Measurements from ENCODE around the gene TUBGCP3.

TUBGCP3 gene

DNA sequence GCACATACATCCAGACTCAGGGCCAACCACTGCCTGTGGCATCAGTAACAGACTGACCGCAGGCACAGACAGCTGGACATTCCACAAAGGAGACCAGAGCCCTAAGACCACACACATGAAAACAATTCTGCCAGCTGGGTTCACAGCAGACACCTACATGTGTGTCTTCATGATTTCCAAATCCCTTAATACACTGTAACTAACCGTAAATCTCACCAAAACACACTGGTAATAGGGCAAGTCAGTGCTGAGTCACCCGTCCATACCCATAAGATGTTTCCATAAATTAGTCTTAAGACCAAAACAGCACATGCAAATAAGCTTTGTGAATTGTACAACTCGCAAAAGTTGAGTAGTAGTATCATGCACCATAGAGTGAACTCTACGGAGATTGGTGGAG, 65.4 kb downstream of the TUBGCP3 start:
- TF ChIP-seq, protein P1, sequence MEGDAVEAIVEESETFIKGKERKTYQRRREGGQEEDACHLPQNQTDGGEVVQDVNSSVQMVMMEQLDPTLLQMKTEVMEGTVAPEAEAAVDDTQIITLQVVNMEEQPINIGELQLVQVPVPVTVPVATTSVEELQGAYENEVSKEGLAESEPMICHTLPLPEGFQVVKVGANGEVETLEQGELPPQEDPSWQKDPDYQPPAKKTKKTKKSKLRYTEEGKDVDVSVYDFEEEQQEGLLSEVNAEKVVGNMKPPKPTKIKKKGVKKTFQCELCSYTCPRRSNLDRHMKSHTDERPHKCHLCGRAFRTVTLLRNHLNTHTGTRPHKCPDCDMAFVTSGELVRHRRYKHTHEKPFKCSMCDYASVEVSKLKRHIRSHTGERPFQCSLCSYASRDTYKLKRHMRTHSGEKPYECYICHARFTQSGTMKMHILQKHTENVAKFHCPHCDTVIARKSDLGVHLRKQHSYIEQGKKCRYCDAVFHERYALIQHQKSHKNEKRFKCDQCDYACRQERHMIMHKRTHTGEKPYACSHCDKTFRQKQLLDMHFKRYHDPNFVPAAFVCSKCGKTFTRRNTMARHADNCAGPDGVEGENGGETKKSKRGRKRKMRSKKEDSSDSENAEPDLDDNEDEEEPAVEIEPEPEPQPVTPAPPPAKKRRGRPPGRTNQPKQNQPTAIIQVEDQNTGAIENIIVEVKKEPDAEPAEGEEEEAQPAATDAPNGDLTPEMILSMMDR (IDR thresholded peaks at IDR 0.05; ENCODE audit: extremely low read depth, insufficient read depth, missing control alignments) = no peak
- DNase-seq (ENCODE audit: low spot score) = no peak
- in situ Hi-C loops (cut with MboI; ENCODE audit: low pct_unique_long_range_greater_than_20kb, low sequenced_read_pairs, unreplicated experiment) = no loop called here

DNA sequence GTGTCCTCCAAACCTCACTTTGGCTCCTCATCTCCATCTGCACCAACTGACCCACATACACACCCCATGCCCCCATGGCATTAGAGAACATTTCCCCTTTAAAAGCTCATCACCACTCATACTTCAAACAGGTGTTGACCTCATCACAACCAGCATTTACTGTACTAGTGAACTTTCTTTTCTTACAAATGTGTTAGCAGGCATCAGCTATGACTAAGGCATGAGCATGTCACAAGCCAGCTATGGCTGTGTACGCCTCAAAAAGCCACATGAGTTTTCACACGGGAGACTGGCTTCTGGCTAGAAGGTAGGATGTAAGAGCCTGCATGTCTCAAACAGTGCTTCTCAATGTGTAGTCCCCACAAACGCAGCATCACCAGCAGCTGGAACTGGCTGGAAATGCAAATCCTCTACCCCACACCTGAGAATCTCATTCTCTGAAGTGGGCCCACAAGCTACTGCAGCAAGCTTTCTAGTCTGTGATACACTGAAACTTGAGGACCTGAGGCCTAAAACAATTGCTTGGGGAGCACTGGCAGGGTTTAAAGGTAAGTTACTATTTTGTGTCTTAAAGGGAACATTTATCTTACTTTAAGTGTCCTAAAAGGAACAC, 66.8 kb downstream of the TUBGCP3 start:
- in situ Hi-C loops (cut with MboI; ENCODE audit: low pct_unique_long_range_greater_than_20kb, low sequenced_read_pairs, unreplicated experiment) = no loop called here
- peak; percentile 27 for DNase-seq (ENCODE audit: low spot score)
- TF ChIP-seq, protein P1 (IDR thresholded peaks at IDR 0.05; ENCODE audit: extremely low read depth, insufficient read depth, missing control alignments) = no peak

- in situ Hi-C loops (cut with MboI; ENCODE audit: low pct_unique_long_range_greater_than_20kb, low sequenced_read_pairs, unreplicated experiment) = no loop called here
Measured at GRCh38 chr13:112519517-112520060, 68.4 kb downstream of the TUBGCP3 start.

GRCh38 chr13:112516218-112516617, 71.7 kb downstream of the TUBGCP3 start:
- TF ChIP-seq, protein P1 (IDR thresholded peaks at IDR 0.05; ENCODE audit: extremely low read depth, insufficient read depth, missing control alignments) = no peak
- no peak for DNase-seq (ENCODE audit: low spot score)
- in situ Hi-C loops (cut with MboI; ENCODE audit: low pct_unique_long_range_greater_than_20kb, low sequenced_read_pairs, unreplicated experiment) = no loop called here

More at GRCh38 chr13:112519517-112520060, 68.4 kb downstream of the TUBGCP3 start:
- TF ChIP-seq, protein P1 (IDR thresholded peaks at IDR 0.05; ENCODE audit: extremely low read depth, insufficient read depth, missing control alignments) = no peak
- DNase-seq (ENCODE audit: low spot score) = no peak

- no peak for DNase-seq (ENCODE audit: low spot score)
- in situ Hi-C loops (cut with MboI; ENCODE audit: low pct_unique_long_range_greater_than_20kb, low sequenced_read_pairs, unreplicated experiment) = no loop called here
- TF ChIP-seq, protein P1 (IDR thresholded peaks at IDR 0.05; ENCODE audit: extremely low read depth, insufficient read depth, missing control alignments) = no peak
Measured at GRCh38 chr13:112513761-112514160, 74.2 kb downstream of the TUBGCP3 start.

DNA sequence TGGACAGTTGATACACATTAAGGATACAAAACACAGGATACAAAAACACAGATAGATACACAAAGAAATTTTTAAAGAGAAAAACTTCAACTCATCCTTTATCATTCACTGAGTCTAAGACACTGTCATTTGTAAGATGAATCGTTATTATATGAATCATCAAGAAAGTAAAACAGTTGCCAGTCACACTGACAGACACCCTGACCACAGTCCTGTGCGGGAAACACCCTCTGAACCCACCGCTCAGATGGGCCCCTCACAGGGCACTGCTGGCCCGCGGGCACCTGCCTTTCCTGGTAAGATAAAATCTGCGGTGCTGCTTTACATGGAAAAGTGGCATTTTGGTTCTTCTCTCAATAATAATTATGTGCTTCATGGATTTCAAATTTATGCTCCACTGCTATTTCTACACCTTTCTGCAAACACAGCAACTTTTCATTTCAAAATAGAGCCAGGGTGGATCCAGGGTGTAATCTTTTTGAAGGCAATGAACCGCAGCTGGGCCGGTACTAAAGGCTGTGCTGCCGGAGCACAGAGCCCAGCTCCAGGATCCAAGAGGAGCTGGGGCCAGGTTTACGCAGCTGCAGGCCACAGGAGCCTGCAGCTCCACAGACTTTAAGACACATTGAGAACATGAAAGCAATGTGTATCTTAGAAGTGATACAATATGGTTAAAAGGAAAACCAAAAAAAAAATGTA, 76.8 kb downstream of the TUBGCP3 start:
- no peak for DNase-seq (ENCODE audit: low spot score)
- TF ChIP-seq, protein P1 (IDR thresholded peaks at IDR 0.05; ENCODE audit: extremely low read depth, insufficient read depth, missing control alignments) = no peak
- in situ Hi-C loops (cut with MboI; ENCODE audit: low pct_unique_long_range_greater_than_20kb, low sequenced_read_pairs, unreplicated experiment) = no loop called here
